Posterior vena cava (tissue), 2 donors: Measurements from ENCODE around the gene NDUFB5. TPM values are rescaled to one million over a fixed set of nuclear protein-coding genes. Genes with fewer than 3 reads are reported as not detected.

ENCODE experiments used
- DNase-seq: peaks from one replicate; pipeline ENCODE4 v3.0.0-alpha.2; 2020; ENCODE audit warnings: low spot score
- intact Hi-C, 2 donors: fragments of 100-400 bp; cut with DNase I; formaldehyde crosslinking; loops; one replicate each; pipeline versions ENCODE4 v1.14.1 to v1.14.2; 2022 to 2023
- long read RNA-seq, 2 donors: library from polyadenylated mRNA; unstranded; transcript quantifications; one replicate each; pipeline ENCODE4 v2.0.0, GENCODE V29; 2020 to 2021
- total RNA-seq, 2 donors: library from RNA; stranded (reverse); fragmentation: NEBNext Ultra II Directional; extraction: Animal tissue kit (Norgen Biotek cat#: 25700); gene quantifications; one replicate each; pipeline ENCODE4 v1.2.1, GENCODE V29; 2021
- donor health status: DM: yes; HTN: yes; CAD: no.
- donor health status: DM: yes; HTN: yes; CAD: no.

NDUFB5 gene
- 10 to 100 TPM; 54.6 to 82.9 TPM for total RNA-seq
- long read RNA-seq, donor 1, full-length matches to known transcripts, result 5 of 6 reads
- long read RNA-seq, donor 1, partial matches to known transcripts, result 0 of 6 reads
- long read RNA-seq, donor 1, other reads (novel, unspliced or antisense), result 1 of 6 reads
- long read RNA-seq, donor 2, full-length matches to known transcripts, result 25 of 28 reads
- long read RNA-seq, donor 2, partial matches to known transcripts, result 0 of 28 reads
- long read RNA-seq, donor 2, other reads (novel, unspliced or antisense), result 3 of 28 reads

- intact Hi-C loops, result no loop called here
- peak; percentile 98 for DNase-seq
These were observed at the start of gene NDUFB5, which contains the start of gene MRPL47 for GRCh38 chr3:179604321-179605078. Gene NDUFB5 (plus strand): TSS chr3:179604794. CDS start chr3:179604816, 22 bp downstream. Gene MRPL47 (minus strand): TSS chr3:179604638. CDS start chr3:179604624, 14 bp downstream.

- no peak for DNase-seq
- intact Hi-C loops, result loop anchor here (10.0 kb wide), 1 partner anchor 134 kb away; no protein-coding TSS in a partner anchor
These were observed 45.7 kb upstream of the NDUFB5 start for GRCh38 chr3:179558742-179559364.

GRCh38 chr3:179560791-179561190 is 43.8 kb upstream of the NDUFB5 start:
- intact Hi-C loops, result loop anchor here (10.0 kb wide), 2 partner anchors 106 to 236 kb away; partner anchors contain the start of genes GNB4 (in 1 of the 2) and ZNF639 (in 1 of the 2)
- no peak for DNase-seq

- intact Hi-C loops, result loop anchor here (10.0 kb wide), 2 partner anchors 108 to 238 kb away; partner anchors contain the start of genes GNB4 (in 1 of the 2) and ZNF639 (in 1 of the 2)
- DNase-seq, result peak; percentile 100
These were observed 41.9 kb upstream of the NDUFB5 start, which contains the start of gene ACTL6A for GRCh38 chr3:179562591-179563270. Gene ACTL6A (plus strand): TSS chr3:179562926. CDS start chr3:179563093, 167 bp downstream.

- DNase-seq, result peak; percentile 90
- intact Hi-C loops, result loop anchor here (10.0 kb wide), 2 partner anchors 109 to 239 kb away; partner anchors contain the start of genes GNB4 (in 1 of the 2) and ZNF639 (in 1 of the 2)
These were observed 41.3 kb upstream of the NDUFB5 start for GRCh38 chr3:179563271-179563783.

- intact Hi-C loops, result loop anchor here (10.0 kb wide), 2 partner anchors 111 to 241 kb away; partner anchors contain the start of genes GNB4 (in 1 of the 2) and ZNF639 (in 1 of the 2)
- DNase-seq, result no peak
These were observed 39.1 kb upstream of the NDUFB5 start for GRCh38 chr3:179565496-179565895.

GRCh38 chr3:179580992-179581391 is 23.6 kb upstream of the NDUFB5 start:
- intact Hi-C loops, result no loop called here
- no peak for DNase-seq

- no peak for DNase-seq
- intact Hi-C loops, result no loop called here
These were observed 15.5 kb upstream of the NDUFB5 start for GRCh38 chr3:179589143-179589542.

GRCh38 chr3:179590669-179591068 is 13.9 kb upstream of the NDUFB5 start:
- no peak for DNase-seq
- intact Hi-C loops, result no loop called here

GRCh38 chr3:179591313-179591712 is 13.3 kb upstream of the NDUFB5 start:
- intact Hi-C loops, result no loop called here
- no peak for DNase-seq

- intact Hi-C loops, result no loop called here
- no peak for DNase-seq
These were observed 5.1 kb upstream of the NDUFB5 start for GRCh38 chr3:179599531-179599930.

- intact Hi-C loops, result no loop called here
- DNase-seq, result no peak
These were observed 1.3 kb upstream of the NDUFB5 start for GRCh38 chr3:179603321-179603720.

GRCh38 chr3:179603831-179604230 is 763 bp upstream of the NDUFB5 start:
- intact Hi-C loops, result no loop called here
- DNase-seq, result no peak

GRCh38 chr3:179606534-179607085 is 2.0 kb downstream of the NDUFB5 start:
- intact Hi-C loops, result no loop called here
- DNase-seq, result no peak

- intact Hi-C loops, result no loop called here
- DNase-seq, result no peak
These were observed 4.5 kb downstream of the NDUFB5 start for GRCh38 chr3:179608931-179609720.

GRCh38 chr3:179610066-179610465 is 5.5 kb downstream of the NDUFB5 start:
- DNase-seq, result no peak
- intact Hi-C loops, result no loop called here

- intact Hi-C loops, result no loop called here
- no peak for DNase-seq
These were observed 9.2 kb downstream of the NDUFB5 start for GRCh38 chr3:179613807-179614206.
